ENCODE data around the gene ANKRD13D.

DNA sequence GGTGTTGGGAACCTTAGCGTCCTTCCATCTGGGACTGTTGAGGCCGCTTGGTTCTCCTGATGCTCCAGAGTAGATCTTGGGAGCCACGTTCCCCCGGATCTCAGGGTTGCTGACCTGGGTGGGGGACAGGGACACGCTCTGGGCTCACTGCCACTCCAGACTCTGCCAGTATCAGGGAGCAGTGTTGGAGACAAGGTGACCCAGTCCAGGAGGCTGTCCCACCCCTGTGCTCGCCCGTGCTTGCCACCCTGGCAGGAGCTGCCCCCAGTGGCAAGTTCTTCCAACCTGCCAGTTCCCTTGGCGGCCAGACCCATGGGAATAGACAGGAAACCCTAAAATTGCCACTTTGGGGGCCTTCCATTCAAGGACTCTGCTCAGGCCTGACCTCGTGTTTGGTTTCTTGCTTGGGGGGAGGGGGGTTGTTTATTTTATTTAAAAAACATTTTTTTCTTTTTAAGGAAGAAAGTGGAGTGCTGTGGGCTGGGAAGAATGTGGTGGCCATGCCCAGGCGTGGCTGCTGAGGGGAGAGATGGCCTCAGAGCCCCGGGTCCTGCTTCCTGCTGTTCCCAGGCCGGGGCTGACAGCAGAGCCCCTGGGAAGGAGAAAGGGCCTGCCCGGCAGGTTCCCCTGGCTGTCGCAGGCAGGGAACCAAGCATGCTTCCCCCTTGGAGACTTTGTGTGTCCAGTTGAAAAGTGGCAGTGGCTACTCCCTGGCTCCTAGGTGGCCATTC lies 15.7 kb upstream of the ANKRD13D start:
- TF ChIP-seq EZH2 (IDR thresholded peaks at IDR 0.05; ENCODE audit: low read depth), result no peak
- TF ChIP-seq, protein P1, sequence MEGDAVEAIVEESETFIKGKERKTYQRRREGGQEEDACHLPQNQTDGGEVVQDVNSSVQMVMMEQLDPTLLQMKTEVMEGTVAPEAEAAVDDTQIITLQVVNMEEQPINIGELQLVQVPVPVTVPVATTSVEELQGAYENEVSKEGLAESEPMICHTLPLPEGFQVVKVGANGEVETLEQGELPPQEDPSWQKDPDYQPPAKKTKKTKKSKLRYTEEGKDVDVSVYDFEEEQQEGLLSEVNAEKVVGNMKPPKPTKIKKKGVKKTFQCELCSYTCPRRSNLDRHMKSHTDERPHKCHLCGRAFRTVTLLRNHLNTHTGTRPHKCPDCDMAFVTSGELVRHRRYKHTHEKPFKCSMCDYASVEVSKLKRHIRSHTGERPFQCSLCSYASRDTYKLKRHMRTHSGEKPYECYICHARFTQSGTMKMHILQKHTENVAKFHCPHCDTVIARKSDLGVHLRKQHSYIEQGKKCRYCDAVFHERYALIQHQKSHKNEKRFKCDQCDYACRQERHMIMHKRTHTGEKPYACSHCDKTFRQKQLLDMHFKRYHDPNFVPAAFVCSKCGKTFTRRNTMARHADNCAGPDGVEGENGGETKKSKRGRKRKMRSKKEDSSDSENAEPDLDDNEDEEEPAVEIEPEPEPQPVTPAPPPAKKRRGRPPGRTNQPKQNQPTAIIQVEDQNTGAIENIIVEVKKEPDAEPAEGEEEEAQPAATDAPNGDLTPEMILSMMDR (conservative IDR thresholded peaks at IDR 0.05), result no peak

All from PC-9 (cell line).